ENCODE results near the gene PITPNM3.
"Not testable (repeated sequence)": the region's sequence is repeated elsewhere in the genome, so short reads cannot be mapped to it uniquely, and the experiment has no call there.

Gene PITPNM3

DNA sequence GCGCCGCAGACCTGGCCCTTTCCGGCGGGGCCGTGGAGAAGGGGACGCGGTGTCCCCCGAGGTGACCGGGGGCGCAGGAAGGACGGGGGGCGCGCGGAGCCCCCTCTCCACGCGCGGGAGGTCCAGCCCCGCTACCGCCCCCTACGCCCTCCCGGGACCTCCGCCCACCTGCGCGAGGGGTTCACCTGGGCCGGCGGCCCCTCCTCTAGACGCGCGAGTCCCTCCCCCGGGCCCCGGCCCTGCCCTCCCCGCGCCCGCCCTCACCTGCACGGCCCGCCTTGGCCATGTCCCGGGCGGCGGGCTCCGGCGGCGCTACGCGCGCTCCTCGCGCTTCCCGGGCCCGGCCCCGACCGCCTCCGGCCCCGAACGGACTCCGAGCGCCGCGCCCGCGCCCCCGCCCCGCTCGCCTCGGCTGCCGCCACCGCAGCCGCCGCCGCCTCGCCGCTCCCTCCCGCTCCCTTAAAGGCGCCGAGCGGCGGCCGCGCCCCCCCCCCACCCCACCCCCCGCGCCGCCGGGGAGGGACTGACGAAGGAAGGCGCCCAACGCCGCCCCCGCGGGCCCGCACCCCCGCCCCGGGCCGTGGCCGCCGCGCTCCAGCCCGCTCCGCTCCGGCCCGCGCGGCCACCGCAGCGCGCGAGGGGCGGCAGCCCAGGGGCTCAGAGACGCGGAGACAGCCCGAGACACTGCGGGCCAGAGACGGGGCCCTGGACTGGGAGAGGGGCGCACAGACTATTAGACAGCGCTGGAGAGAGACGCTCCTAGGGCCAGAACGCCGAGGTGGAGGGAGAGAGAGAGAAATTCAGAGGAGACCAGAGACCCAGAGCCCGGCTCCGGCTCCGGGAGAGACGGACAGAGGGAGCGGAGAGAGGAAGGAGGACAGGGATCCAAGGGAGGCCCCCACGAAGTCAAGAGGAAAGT lies at the start of gene PITPNM3:
TSS of gene PITPNM3 (minus strand) at position 435 of the 919 bp plus-strand sequence. CDS start at position 286, 149 bp downstream.
- no peak for DNase-seq (ENCODE audit: low read depth)

DNA sequence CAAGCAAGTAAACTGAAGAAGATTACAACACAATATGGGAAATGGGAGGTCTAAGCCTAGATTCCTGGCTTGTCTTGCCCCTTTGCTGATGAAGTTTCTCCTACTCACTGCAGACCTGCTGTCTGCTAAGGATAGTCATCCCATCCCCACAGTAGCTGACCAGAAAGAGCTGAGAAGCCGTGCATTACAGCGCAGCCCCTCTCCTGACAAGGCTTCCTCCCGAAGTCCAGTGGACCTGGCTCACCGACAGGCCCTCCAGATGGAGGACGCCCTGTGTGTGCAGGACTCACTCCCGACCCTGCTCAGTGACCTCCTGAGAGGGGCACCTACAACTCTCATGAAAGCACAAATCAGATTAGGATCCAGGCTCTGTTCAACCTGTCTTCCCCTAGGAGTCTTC lies 48.8 kb upstream of the PITPNM3 start:
- DNase-seq (ENCODE audit: low read depth) = no peak

DNA sequence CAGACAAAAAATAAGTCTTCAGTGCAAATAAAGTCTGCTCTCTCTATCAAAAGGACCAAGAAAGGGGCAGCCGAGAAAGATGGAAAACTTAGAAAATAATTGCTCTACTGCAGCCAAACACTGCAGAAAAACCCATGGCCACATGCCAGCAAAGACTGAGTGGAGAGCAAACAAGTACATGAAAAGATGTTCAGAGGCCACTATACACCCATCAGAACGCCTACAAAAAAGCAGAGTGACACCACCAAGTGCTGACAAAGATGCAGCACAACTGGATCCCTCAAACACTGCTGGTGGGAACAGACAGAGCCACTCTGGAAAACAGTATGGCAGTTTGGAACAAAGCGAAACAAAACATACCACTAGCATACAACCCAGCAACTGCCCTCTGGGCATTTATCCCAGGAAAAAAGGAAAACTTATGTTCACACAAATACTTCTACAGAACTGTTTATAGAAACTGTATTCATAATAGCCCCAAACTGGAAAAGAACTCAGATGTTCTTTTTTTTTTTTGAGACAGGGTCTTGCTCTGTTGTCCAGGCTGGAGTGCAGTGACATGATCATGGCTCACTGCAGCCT lies 47.5 kb upstream of the PITPNM3 start:
- no peak for DNase-seq (ENCODE audit: low read depth)

DNA sequence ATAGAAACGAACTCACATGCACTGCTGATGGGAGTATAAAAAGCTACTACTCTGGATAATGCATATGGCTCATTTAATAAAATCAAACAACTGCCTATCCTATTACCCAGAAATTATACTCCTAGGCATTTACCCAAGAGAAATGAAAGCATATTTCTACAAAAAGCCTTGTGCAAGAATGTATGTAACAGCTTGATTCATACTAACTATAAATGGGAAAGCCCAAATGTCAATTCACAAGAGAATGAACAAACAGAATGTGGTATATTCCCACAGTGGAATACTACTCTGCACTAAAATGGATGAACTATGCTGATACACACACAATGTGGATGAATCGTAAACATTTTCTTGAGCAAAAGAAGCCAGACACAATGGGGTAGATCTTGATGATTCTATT lies 45.8 kb upstream of the PITPNM3 start:
- no peak for DNase-seq (ENCODE audit: low read depth)

DNA sequence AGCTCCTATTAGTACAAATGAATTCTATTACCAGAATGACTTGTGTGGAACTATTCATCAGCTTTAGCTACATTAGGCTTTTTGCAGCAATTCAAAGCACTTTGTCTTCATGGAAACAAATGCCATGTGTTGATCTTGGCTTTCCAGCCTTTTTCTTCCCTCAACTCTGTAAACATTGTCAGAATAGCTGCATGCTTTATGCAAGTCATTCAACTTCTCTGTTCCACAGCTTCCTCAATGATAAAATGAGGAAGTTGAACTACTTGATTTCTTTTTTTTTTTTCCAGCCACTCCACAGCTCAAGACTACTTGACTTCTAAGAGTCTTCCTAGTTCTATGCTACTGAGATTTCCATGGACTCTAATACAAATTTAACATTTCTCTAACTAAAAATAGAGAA lies 43.0 kb upstream of the PITPNM3 start:
- DNase-seq (ENCODE audit: low read depth) = no peak

DNA sequence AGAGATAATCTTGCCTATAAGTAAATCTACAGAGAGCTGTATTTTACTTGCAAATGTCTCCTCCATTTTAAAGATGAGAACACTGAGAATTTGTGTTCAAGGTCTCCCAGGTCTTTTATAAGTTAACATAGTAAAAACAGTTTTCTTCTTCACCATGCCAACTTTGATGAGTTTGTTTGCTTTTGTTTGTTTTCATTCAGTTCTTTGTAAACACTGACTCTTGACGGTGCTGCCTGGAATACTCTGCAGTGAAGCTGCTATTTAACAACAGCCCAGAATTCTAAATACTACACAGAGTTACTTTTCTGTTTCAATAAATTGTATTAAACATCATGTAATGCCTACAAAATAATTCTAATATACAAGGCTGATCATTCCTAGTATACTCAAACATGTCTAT lies 41.4 kb upstream of the PITPNM3 start:
- DNase-seq (ENCODE audit: low read depth) = no peak

DNA sequence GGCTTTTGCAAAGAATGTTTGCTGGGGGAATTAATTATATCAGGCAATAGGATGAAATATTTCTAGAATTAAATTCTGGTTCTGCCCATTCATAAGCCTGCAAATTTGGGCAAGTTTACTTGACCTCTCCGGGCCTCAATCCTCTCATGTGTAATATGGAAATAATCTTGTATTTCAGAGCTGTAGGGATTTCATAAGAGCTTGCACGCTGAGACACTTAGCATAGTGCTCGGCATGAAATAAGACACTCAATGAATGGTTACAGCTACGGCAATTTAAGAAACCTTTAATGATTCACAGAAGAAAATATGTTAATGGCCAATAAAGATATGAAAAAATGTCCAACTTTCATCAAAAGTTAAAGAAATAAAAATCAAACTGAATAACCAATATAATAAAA lies 40.6 kb upstream of the PITPNM3 start:
- DNase-seq (ENCODE audit: low read depth) = no peak

DNA sequence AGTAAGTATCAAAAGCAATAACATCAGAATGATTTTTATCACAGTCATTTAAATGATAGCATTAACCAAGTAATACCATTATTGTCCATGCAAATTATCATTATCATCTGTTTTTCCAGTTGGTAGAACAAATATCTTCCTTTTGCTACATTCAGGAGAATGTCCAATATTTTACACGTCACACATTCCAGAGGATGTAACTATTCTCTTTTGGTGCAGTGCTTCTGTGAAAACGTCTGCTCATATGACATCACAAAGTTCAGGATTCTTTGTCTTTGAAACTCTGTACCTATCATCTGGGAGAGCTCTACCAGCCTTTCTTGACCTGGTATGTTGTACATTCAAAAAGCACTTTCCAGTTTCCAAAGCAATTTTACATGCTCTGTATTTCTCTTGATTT lies 40.2 kb upstream of the PITPNM3 start:
- DNase-seq (ENCODE audit: low read depth) = no peak

DNA sequence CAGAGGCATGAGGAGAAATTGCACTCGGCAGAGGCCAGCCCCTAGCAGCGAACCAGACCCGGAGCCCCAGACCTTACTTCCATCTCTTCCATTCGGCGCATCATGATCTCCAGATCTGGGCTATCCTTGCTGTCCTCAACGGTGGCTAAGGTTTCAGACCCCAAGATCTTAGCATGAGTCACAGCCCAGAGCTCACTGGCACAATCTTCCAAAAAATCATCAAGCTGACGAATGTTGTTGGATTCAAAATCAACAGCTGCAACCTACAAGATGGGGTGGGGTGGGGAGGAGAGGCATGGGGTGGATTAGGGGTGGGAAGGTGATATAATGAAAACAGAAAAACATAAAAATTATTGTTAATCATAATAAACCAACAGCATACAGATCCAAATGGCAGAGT lies 39.7 kb upstream of the PITPNM3 start:
- no peak for DNase-seq (ENCODE audit: low read depth)

DNA sequence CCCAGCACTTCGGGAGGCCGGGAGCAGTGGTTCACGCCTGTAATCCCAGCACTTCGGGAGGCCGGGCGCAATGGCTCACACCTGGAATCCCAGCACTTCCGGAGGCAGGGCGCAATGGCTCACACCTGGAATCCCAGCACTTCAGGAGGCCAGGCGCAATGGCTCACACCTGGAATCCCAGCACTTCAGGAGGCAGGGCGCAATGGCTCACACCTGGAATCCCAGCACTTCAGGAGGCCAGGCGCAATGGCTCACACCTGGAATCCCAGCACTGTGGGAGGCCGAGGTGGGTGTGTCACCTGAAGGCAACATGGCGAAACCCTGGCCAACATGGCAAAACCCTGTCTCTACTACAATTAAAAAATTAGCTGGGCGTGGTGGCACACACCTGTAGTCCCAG lies 37.0 kb upstream of the PITPNM3 start:
- DNase-seq (ENCODE audit: low read depth) = not testable (repeated sequence)

DNA sequence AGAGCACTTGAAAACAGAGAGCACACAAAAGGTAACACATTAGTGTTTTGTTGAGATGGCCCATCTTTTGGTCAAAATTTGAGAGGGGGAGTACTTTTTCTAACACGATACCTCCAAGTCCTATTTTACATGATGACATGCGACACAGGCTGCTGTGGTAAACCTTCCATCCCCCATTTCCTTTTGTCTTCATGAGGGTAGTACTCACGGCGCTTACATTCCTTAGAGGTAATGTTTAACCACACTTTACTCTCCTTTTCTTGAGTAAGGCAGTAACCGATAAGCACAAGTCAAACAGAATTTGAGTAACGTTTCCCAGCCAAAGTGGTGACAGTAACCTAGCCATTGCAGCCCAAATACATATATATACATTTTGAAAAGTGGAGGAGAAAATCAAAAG lies 35.8 kb upstream of the PITPNM3 start:
- DNase-seq (ENCODE audit: low read depth) = no peak

DNA sequence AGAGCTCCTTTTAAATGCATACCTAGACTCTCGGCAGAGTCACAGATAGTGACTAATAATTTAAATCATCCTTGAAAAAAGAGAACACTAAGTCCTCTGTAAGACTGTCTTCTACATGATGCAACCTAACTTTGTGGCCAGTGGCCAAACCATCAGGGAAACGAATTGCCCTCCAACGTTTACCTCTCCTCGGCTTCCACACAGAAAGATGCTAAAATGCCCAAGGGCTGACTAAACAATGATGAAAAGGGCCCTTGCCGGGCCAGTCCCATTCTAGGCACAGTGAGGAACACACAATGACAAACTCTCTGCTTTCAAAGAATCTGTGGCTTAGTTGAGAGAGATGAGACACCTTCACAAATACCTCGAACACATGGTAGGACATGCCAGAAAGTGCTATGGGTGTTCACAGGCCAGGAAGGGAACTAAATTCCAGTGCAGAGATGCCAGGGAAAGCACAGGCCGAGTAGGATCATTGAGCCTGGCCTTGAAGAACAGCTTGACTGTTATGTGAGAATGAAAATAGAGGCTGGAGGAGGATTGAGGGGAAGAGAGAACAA lies 35.3 kb upstream of the PITPNM3 start:
- DNase-seq (ENCODE audit: low read depth) = no peak

DNA sequence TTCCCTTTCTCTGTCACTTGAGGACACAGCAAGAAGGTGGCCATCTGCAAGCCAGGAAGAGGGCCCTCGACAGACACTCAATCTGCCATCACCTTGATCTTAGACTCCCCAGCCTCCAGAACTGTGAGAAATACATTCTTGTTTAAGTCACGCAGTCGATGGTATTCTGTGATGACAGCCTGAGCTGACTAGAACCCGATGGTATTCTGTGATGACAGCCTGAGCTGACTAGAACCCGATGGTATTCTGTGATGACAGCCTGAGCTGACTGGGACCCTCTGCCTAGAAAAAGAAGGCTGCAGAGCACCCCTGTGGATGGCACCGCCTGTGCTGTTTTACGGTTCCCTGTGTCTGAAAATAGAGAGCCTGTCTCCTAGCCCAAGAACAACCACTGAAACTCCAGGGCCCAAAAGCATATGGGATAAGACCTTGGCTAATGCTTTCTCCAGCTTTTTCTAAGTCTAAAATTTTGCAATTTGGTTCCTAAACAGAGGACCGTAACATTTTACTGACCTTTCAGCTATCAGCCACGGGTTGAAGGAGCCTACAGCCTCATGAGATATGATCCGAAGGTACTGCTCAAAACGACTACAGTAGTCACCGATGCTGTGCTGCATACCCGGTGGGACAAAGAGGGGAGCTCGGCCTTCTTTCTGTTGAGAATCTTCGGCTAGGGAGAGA lies 33.1 kb upstream of the PITPNM3 start:
- no peak for DNase-seq (ENCODE audit: low read depth)

DNA sequence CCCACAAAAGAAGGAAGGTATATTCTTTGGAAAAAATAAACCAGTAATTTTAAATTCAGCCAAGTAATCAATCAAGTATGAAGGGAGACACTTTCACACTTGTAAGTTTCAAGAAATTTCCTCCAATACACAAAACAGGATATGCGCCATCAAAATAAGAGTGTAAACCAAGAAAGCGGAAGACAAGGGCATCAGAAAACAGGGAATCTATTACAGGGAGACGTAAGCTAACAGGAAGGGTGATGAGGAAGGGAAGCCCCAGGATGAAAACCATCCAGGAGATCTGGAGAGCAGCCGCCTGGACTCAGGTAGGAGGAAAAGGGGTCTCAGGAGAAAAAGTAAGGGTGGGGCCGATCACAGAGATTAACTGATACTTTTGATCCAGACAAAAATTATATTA lies 31.8 kb upstream of the PITPNM3 start:
- DNase-seq (ENCODE audit: low read depth) = no peak

DNA sequence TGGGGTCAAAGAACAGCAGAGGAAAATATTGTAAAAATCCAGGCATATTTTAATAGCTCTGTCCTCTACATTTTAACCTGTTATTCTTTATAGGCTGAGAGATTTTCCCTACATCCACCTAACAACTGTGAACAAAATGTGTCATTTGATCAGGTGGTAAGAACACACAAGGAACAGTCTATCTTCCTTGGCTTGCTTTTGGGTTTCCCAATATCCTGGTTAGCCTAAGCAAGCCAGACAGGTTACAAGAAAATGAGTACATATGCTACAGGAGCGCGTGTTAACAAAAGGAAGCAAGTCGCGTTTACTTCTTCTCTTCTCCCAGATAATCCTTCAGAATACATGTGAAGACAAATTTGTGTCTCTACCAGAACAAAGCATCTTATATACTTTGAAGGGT lies 31.0 kb upstream of the PITPNM3 start:
- no peak for DNase-seq (ENCODE audit: low read depth)

DNA sequence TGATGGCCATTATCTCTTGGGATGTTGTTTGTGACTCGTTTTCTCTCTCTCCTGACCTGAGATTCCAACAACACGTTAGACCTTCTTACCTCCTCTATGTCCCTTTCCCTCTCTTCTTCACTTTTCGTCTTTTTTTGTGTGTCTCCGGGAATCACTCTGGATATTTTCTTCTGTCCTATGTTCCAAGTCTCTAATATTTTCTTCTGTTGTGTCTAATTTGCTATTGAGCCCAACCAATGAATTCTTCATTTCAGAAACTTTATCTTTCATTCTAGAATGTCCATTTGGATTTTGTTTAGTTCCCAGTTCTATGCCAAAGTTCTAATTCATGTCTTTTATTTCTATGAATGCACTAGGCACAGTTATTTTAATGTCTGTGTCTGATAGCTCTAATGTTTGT lies 27.1 kb upstream of the PITPNM3 start:
- DNase-seq (ENCODE audit: low read depth) = no peak

DNA sequence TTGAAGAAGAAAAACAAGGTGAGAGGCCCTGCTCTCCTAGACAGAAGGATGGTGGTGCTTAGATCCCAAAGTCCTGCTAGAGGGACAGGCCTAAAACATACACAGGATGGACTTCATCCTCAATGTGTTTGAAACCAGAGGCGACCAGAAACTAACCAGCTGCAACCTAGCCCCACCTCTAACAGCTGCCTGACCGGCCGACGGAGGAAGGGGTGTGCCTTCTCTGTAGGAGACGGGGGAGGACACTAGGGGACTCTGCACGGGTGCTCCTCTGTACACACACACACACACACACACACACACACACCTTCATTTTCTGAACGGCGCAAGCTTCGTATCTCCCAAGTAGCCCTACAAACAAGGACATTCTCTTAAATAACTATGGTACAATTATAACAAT lies 24.3 kb upstream of the PITPNM3 start:
- DNase-seq (ENCODE audit: low read depth) = no peak

DNA sequence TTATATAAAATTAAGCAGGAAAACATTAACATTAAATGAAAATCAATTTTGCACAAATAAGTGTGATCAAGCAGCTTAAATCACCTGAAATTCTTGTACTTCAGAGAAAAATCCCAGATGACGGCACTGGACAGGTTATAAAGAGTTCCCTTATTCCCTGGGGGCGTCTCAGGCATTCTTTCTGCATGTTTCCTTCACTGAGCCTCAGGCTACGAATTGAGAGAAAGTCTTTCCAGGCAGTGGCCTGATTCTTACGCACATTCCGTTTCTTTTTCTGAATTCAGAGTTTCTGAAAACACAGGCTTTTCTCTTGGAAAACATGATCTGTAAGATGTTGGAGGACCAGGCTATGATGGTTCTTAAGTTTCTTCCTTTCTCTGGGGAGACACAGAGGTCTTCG lies 22.1 kb upstream of the PITPNM3 start:
- no peak for DNase-seq (ENCODE audit: low read depth)

DNA sequence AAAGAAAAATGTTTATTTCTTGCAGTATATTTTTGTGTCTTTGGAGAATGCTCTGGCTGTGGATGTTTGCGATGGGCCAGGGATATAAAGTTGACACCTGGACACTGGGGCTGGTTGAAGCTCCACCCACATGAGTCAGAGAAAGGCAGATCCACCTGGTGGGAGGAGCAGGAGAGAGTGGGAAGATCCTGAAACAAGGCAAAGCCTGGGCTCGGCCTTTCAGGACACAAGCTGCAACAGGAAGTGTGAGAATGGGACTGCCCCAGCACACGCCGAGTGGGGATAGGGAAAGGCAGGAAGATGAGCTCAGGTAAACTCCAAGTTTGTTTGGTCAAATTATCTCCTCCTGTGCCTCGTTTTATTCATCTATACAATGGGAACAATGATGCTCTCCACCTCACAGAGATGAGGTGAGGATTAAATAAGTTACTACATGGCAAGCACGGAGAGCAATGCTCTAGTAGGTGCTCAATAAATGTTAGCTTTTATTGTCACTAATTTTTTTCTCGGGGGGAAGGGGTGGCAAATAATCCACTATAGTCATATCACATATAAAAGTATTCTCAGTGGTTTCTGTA lies 21.4 kb upstream of the PITPNM3 start:
- no peak for DNase-seq (ENCODE audit: low read depth)

DNA sequence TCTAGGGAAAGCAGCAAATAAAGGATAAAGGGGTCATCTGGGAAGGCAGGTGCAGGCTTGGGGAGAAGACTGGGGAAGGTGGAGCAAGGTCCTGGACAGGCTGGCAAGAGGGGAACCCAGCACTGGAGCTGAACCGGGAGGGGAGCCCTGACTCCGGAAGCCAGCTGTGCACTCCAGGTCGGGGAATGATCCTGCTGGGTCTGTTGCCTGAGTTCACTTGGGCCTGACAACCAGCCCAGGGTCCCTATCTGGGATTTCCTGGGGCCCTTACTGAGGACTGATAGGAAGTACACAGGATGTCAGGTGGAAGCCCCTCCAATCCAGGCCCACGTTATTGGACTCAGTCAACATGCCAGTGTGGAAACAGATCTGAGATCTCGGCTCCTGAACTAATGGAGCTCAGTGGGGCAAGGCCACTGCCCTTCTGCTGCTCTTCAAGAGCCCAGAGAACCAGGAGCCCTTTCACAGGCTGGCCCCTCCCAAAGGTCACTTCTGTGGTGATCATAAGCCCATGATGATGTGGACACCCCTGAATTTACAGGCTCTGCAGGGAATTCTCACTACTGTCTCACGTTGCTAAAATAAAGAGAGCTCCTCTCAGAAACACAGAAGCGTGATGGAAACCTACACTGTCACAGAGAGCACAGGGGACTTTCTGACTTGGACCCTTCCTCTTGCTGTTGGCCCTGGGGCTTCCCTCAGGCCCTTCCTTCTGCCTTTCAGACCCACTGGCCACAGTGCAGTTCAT lies 19.9 kb upstream of the PITPNM3 start:
- no peak for DNase-seq (ENCODE audit: low read depth)

DNA sequence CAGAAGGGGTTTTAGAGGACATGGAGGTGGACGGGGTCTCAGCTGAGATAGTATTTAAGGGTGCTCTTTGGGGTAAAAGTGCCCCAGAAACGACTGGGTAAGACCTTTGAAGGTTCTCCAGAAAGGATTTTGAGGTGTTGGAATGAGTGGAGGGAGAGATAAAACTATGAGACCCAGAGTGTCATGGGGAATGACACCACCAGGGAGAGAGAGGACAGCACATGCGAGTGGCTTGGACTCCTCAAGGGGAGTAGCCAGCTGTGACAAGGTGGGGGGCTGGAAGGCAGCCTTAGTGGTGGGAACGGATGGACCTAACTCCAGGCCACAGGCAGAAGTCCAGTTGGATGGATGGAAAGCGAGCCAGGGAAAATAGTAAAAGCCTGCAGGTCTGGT lies 19.2 kb upstream of the PITPNM3 start:
- DNase-seq (ENCODE audit: low read depth) = no peak
